Breast epithelium (tissue), 3 donors: ENCODE data around the gene GNAO1.

ENCODE experiments used
- POLR2A ChIP-seq: fragments of 450-650 bp; IDR thresholded peaks from one replicate; pipeline ENCODE4 v1.6.1; 2016; ENCODE audit warnings: antibody characterized with exemption, mild to moderate bottlenecking, moderate library complexity
- POLR2AphosphoS5 ChIP-seq, 3 donors: sonication (generic); formaldehyde crosslinking; IDR thresholded peaks; one replicate each; pipeline ENCODE4 v1.6.1; 2017; ENCODE audit warnings: antibody characterized with exemption in 3 of 3
- TF ChIP-seq, protein P1 (sequence below), 3 donors: fragments of 450-650 bp; IDR thresholded peaks; one replicate each; pipeline ENCODE4 v1.5.1; 2016 to 2017; ENCODE audit warnings: antibody characterized with exemption in 3 of 3, mild to moderate bottlenecking in 3 of 3, moderate library complexity in 3 of 3

- TF ChIP-seq, protein P1, sequence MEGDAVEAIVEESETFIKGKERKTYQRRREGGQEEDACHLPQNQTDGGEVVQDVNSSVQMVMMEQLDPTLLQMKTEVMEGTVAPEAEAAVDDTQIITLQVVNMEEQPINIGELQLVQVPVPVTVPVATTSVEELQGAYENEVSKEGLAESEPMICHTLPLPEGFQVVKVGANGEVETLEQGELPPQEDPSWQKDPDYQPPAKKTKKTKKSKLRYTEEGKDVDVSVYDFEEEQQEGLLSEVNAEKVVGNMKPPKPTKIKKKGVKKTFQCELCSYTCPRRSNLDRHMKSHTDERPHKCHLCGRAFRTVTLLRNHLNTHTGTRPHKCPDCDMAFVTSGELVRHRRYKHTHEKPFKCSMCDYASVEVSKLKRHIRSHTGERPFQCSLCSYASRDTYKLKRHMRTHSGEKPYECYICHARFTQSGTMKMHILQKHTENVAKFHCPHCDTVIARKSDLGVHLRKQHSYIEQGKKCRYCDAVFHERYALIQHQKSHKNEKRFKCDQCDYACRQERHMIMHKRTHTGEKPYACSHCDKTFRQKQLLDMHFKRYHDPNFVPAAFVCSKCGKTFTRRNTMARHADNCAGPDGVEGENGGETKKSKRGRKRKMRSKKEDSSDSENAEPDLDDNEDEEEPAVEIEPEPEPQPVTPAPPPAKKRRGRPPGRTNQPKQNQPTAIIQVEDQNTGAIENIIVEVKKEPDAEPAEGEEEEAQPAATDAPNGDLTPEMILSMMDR (IDR thresholded peaks at IDR 0.05): no peak
- TF ChIP-seq POLR2A (no peak), POLR2AphosphoS5 (IDR thresholded peaks at IDR 0.05) (no peak)
These were observed 108.9 kb downstream of the GNAO1 start for GRCh38 chr16:56300242-56300623.
